Thoracic aorta (tissue), 2 donors: Measurements from ENCODE around the gene MAPK4. TPM values are rescaled to one million over a fixed set of nuclear protein-coding genes. Genes with fewer than 3 reads are reported as not detected.

ENCODE experiments used
- ATAC-seq: fragments of 150-250 bp; one replicate; pipeline ENCODE4 v1.8.0; 2017; ENCODE audit warnings: low read depth; ENCODE audit not compliant: insufficient number of reproducible peaks, low FRiP score
- DNase-seq: peaks from one replicate; pipeline ENCODE4 v3.0.0-alpha.2; 2020; ENCODE audit warnings: low spot score
- H3K27ac ChIP-seq, 2 donors: fragments of 200-600 bp; sonication (generic); 1 replicate in 1 of 2; 2 replicates in 1 of 2; pipeline ENCODE4 v1.5.1; 2016; ENCODE audit warnings: mild to moderate bottlenecking in 2 of 2, moderate library complexity in 2 of 2
- H3K27me3 ChIP-seq: fragments of 200-600 bp; sonication (generic); replicated peaks from 2 replicates; pipeline ENCODE4 v1.6.0; 2016; ENCODE audit warnings: mild to moderate bottlenecking; ENCODE audit not compliant: insufficient read depth
- H3K36me3 ChIP-seq: fragments of 200-600 bp; sonication (generic); one replicate; pipeline ENCODE4 v1.5.1; 2016
- H3K4me1 ChIP-seq, 2 donors: fragments of 200-600 bp; sonication (generic); 1 replicate in 1 of 2; 2 replicates in 1 of 2; pipeline versions ENCODE4 v1.5.1 to v1.6.0; 2016; ENCODE audit warnings: low read depth in 2 of 2, mild to moderate bottlenecking in 1 of 2; ENCODE audit not compliant: control insufficient read depth in 1 of 2
- H3K4me3 ChIP-seq: fragments of 200-600 bp; sonication (generic); 2 replicates; pipeline ENCODE4 v1.5.1; 2016; ENCODE audit warnings: mild to moderate bottlenecking
- H3K9me3 ChIP-seq: fragments of 200-600 bp; sonication (generic); 2 replicates; pipeline ENCODE4 v1.5.1; 2016
- CTCF ChIP-seq: fragments of 200-600 bp; sonication (generic); IDR thresholded peaks from one replicate; pipeline ENCODE4 v1.5.1; 2019; ENCODE audit warnings: antibody characterized with exemption
- total RNA-seq, 2 donors: library from RNA; depleted of rRNA; stranded (reverse); fragments of >200 nt; gene quantifications; one replicate each; pipeline versions ENCODE4 v1.1.0 to v1.2.3, GENCODE V29; 2016

The MAPK4 gene
- total RNA-seq, 2 donors from 2014 or later: 1.5 to 4.0 TPM

GRCh38 chr18:50659091-50660003, 99.5 kb downstream of the MAPK4 start:
- peaks cover 6 to 40% of the 10 kb centered on the region in 2 donors for H3K4me1 ChIP-seq
- DNase-seq (no peak), ATAC-seq (peak; percentile 46)
- H3K27ac ChIP-seq: no peak overlapping the region
- peak; percentile 28 for TF ChIP-seq CTCF
- peaks cover 3% of the 10 kb centered on the region for H3K9me3 ChIP-seq
- no peaks in the 10 kb centered on the region for H3K36me3 ChIP-seq
- H3K4me3 ChIP-seq: no peak overlapping the region
- H3K27me3 ChIP-seq: no peaks in the 10 kb centered on the region

- peaks cover 3% of the 10 kb centered on the region for H3K9me3 ChIP-seq
- ATAC-seq (no peak), DNase-seq (no peak)
- no peak overlapping the region for H3K27ac ChIP-seq
- no peaks in the 10 kb centered on the region for H3K36me3 ChIP-seq
- H3K4me3 ChIP-seq: no peak overlapping the region
- H3K27me3 ChIP-seq: no peaks in the 10 kb centered on the region
- H3K4me1 ChIP-seq: peaks cover 0 to 37% of the 10 kb centered on the region in 2 donors
- no peak for TF ChIP-seq CTCF
Observed at GRCh38 chr18:50661013-50661412, 101.1 kb downstream of the MAPK4 start.

GRCh38 chr18:50662177-50662576, 102.3 kb downstream of the MAPK4 start:
- no peak overlapping the region for H3K4me3 ChIP-seq
- no peaks in the 10 kb centered on the region for H3K36me3 ChIP-seq
- H3K4me1 ChIP-seq: peaks cover 0 to 32% of the 10 kb centered on the region in 2 donors
- H3K9me3 ChIP-seq: peaks cover 3% of the 10 kb centered on the region
- H3K27me3 ChIP-seq: no peaks in the 10 kb centered on the region
- ATAC-seq: no peak
- TF ChIP-seq CTCF: peak; percentile 18
- no peak overlapping the region for H3K27ac ChIP-seq
- no peak for DNase-seq

- Histone ChIP-seq H3K27ac (no peak overlapping the region), H3K27me3 (no peaks in the 10 kb centered on the region), H3K36me3 (no peaks in the 10 kb centered on the region), H3K9me3 (peaks cover 3% of the 10 kb centered on the region), H3K4me3 (no peak overlapping the region), H3K4me1 (peaks cover 0 to 31% of the 10 kb centered on the region in 2 donors)
- no peak for DNase-seq
- TF ChIP-seq CTCF: no peak
- no peak for ATAC-seq
Observed at GRCh38 chr18:50662775-50663383, 103.0 kb downstream of the MAPK4 start.
